ENCODE results near the gene PDZD2.

DNA sequence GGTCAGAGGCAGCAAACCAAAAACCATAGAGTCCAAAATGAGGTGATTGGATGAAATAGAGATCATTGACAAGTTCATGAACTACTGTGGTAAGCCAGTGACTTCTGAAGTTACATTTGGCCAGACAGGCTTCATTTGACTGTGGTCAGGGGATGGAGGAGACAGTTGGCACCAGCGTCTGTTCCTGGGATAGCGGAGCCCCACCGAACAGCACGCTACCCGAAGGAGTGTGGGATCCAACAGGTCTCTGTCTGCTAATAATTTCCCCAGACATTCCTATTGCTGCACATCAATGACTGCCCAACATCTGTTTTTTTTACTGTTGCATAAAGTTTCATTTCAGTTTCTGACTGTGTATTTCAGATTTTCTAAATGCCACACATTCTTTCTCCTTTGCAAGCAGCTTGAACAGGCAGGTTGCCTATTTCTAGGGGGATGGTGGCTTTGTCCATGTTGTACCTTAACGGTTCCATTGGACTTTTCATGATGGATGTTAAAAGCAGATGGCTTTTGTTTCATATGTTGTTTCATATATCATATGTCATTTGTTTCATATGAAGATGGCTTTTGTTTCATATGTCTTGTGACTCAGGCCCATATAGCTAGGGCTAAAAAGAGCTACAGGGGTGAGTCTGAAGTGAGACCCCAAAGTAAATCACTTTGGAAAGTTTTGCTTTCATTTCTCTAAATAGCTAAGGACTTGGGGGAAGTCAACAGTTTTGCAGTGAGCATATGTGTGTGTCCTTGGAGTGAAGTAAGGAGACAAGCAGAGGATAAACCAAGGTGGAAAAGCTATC lies 354.4 kb downstream of the PDZD2 start:
- TF ChIP-seq, protein P1, sequence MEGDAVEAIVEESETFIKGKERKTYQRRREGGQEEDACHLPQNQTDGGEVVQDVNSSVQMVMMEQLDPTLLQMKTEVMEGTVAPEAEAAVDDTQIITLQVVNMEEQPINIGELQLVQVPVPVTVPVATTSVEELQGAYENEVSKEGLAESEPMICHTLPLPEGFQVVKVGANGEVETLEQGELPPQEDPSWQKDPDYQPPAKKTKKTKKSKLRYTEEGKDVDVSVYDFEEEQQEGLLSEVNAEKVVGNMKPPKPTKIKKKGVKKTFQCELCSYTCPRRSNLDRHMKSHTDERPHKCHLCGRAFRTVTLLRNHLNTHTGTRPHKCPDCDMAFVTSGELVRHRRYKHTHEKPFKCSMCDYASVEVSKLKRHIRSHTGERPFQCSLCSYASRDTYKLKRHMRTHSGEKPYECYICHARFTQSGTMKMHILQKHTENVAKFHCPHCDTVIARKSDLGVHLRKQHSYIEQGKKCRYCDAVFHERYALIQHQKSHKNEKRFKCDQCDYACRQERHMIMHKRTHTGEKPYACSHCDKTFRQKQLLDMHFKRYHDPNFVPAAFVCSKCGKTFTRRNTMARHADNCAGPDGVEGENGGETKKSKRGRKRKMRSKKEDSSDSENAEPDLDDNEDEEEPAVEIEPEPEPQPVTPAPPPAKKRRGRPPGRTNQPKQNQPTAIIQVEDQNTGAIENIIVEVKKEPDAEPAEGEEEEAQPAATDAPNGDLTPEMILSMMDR (IDR thresholded peaks at IDR 0.05), result no peak
- TF ChIP-seq EZH2phosphoT487 (IDR thresholded peaks at IDR 0.05), result no peak

Measured in neural progenitor cell (in vitro differentiated cells).